Measurements from ENCODE around the gene RPS18.

DNA sequence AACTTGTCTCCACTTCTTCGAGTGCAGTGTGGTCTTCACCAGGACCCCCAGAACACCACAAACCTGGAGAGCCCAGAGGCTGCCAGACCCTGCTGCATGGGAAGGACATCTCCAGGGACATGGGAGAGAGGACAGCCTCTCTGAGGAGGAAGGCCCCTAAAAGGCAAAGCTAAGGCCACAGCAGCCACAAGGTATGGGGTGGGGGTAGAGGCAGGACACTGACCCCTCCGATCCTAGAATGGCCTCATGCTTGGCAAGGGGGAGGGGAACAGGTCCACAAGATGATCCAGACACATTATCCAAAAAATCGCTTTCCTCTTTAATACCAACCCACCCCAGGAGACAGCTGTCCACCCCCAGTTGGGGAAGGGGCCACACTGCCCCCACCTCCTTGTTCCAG, 6.9 kb downstream of the RPS18 start:
- TF ChIP-seq, protein P1, sequence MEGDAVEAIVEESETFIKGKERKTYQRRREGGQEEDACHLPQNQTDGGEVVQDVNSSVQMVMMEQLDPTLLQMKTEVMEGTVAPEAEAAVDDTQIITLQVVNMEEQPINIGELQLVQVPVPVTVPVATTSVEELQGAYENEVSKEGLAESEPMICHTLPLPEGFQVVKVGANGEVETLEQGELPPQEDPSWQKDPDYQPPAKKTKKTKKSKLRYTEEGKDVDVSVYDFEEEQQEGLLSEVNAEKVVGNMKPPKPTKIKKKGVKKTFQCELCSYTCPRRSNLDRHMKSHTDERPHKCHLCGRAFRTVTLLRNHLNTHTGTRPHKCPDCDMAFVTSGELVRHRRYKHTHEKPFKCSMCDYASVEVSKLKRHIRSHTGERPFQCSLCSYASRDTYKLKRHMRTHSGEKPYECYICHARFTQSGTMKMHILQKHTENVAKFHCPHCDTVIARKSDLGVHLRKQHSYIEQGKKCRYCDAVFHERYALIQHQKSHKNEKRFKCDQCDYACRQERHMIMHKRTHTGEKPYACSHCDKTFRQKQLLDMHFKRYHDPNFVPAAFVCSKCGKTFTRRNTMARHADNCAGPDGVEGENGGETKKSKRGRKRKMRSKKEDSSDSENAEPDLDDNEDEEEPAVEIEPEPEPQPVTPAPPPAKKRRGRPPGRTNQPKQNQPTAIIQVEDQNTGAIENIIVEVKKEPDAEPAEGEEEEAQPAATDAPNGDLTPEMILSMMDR (IDR thresholded peaks at IDR 0.05) = no peak
- no peak for TF ChIP-seq EP300 (IDR thresholded peaks at IDR 0.05)

Measured in ovary (tissue), 3 donors.